GM12872 (cell line): Measurements from ENCODE around the gene MORN1.
A peak's percentile ranks its signal among the peaks of the same experiment; 100 is the strongest.

Experiments
- TF ChIP-seq, protein P1 (sequence below): IDR thresholded peaks from 3 replicates; pipeline ENCODE4 v1.5.1; 2011; ENCODE audit warnings: low read depth, mild to moderate bottlenecking, low read length, moderate library complexity; ENCODE audit not compliant: insufficient read depth

The MORN1 gene

GRCh38 chr1:2429780-2430591 is 38.6 kb upstream of the MORN1 start:
- TF ChIP-seq, protein P1, sequence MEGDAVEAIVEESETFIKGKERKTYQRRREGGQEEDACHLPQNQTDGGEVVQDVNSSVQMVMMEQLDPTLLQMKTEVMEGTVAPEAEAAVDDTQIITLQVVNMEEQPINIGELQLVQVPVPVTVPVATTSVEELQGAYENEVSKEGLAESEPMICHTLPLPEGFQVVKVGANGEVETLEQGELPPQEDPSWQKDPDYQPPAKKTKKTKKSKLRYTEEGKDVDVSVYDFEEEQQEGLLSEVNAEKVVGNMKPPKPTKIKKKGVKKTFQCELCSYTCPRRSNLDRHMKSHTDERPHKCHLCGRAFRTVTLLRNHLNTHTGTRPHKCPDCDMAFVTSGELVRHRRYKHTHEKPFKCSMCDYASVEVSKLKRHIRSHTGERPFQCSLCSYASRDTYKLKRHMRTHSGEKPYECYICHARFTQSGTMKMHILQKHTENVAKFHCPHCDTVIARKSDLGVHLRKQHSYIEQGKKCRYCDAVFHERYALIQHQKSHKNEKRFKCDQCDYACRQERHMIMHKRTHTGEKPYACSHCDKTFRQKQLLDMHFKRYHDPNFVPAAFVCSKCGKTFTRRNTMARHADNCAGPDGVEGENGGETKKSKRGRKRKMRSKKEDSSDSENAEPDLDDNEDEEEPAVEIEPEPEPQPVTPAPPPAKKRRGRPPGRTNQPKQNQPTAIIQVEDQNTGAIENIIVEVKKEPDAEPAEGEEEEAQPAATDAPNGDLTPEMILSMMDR, result peak; percentile 57

DNA sequence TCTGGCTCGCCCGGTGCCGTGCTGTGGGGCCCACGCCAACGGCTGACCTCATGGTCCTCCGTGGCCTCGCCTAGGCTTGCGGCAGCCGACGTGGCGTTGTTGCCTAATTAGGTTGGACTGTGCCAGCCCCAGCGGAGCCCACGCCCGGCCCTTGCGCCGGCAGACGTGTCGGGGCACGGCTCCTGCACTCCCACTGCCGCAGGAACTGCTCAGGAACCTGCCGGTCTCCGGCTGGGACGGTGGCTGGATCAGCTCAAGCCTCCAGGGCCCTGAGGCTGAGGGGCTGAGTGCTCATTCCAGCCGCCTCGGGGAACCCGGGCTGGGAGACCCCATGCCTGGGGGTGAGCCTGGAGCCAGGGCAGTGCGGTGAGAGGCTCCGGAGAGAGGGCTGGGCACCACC is 37.1 kb upstream of the MORN1 start:
- TF ChIP-seq, protein P1, result no peak

DNA sequence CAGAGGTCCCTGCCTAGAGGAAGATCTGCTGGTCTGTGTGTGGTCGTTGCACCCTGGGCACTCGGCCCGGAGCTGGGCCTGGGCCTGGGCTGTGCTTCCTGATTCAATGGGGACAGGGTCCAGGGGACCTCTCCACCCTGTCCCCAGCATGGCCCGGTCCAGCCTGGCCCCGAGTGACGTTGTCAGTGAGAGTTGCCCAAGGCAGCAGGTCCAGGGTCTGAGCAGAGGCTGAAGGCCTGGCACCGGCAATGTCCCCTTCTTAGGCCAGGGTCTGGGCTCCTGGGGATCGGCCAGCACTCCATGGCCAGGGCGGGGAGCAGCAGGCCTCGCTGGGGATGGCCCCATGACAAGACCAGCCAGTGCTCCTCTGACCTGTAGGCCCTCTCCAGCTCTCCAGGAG is 36.6 kb upstream of the MORN1 start:
- TF ChIP-seq, protein P1, result no peak

DNA sequence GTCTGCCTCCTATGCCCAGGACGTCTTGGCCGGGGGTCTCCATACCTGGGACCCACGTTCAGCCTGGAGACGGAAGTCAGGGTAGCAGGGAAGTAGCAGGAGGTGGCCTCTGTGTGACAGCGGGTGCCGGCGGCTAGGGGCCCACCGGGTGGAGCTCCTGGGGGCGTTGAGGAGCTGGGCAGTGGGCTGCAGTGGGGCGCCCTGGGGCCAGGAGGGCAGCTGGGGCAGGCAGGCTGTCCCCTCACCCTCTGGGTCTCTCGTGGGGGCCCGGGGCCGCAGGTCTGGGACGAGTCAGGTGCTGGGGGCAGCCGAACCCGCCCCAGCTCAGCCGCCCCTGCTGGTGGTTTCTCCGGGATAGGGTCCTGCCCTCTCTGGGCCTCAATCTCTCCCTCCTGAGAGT is 35.7 kb upstream of the MORN1 start:
- TF ChIP-seq, protein P1, result no peak

GRCh38 chr1:2426540-2426939 is 35.2 kb upstream of the MORN1 start:
- TF ChIP-seq, protein P1, result no peak

DNA sequence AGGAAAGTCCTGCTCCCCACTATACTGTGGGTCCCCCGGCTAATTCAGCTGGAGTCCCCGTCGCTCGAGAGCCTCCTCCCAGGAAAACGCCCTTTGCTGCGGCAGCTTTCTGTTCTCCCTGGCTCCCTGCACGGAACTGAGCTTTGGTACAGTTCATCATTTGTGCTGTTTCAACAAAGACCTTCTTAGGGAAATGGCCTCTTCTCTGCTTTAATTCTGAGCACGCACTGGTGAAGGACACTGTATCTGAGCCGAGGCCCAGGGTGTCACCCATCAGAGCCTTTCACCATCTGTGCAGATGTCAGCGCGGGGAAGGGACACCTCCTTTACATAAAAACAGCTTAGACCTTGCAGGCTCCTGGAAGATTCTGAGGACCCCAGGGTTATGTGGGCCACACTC is 34.5 kb upstream of the MORN1 start:
- TF ChIP-seq, protein P1, result no peak

GRCh38 chr1:2422523-2422922 is 31.2 kb upstream of the MORN1 start:
- TF ChIP-seq, protein P1, result no peak
